ENCODE data around the gene DAD1.
"Not testable (repeated sequence)": the region's sequence is repeated elsewhere in the genome, so short reads cannot be mapped to it uniquely, and the experiment has no call there.

Gene DAD1

GRCh38 chr14:22598896-22599244 is 9.8 kb upstream of the DAD1 start:
- no peak for DNase-seq (ENCODE audit: low read depth)

- DNase-seq (ENCODE audit: low read depth): no peak
These were observed 9.3 kb upstream of the DAD1 start, which contains the start of gene ABHD4 for GRCh38 chr14:22598099-22598895. TSS of gene ABHD4 (plus strand) at chr14:22598300. CDS start at chr14:22598307, 7 bp downstream.

GRCh38 chr14:22597771-22598098 is 8.7 kb upstream of the DAD1 start:
- DNase-seq (ENCODE audit: low read depth): no peak

- no peak for DNase-seq (ENCODE audit: low read depth)
These were observed 8.2 kb upstream of the DAD1 start for GRCh38 chr14:22597265-22597664.

GRCh38 chr14:22596354-22596879 is 7.4 kb upstream of the DAD1 start:
- DNase-seq (ENCODE audit: low read depth): no peak

- DNase-seq (ENCODE audit: low read depth): no peak
These were observed 5.2 kb upstream of the DAD1 start for GRCh38 chr14:22594156-22594716.

GRCh38 chr14:22593601-22594000 is 4.6 kb upstream of the DAD1 start:
- DNase-seq (ENCODE audit: low read depth): no peak

GRCh38 chr14:22593189-22593588 is 4.2 kb upstream of the DAD1 start:
- no peak for DNase-seq (ENCODE audit: low read depth)

- no peak for DNase-seq (ENCODE audit: low read depth)
These were observed 413 bp downstream of the DAD1 start for GRCh38 chr14:22588526-22589095.

GRCh38 chr14:22587677-22588422 is 1.2 kb downstream of the DAD1 start:
- not testable (repeated sequence) for DNase-seq (ENCODE audit: low read depth)

GRCh38 chr14:22587247-22587646 is 1.8 kb downstream of the DAD1 start:
- DNase-seq (ENCODE audit: low read depth): no peak

- no peak for DNase-seq (ENCODE audit: low read depth)
These were observed 5.0 kb downstream of the DAD1 start for GRCh38 chr14:22583994-22584393.

- no peak for DNase-seq (ENCODE audit: low read depth)
These were observed 8.4 kb downstream of the DAD1 start for GRCh38 chr14:22580625-22581024.

GRCh38 chr14:22579881-22580280 is 9.1 kb downstream of the DAD1 start:
- DNase-seq (ENCODE audit: low read depth): no peak

GRCh38 chr14:22579236-22579635 is 9.8 kb downstream of the DAD1 start:
- no peak for DNase-seq (ENCODE audit: low read depth)

- DNase-seq (ENCODE audit: low read depth): no peak
These were observed 11.6 kb downstream of the DAD1 start for GRCh38 chr14:22577334-22577908.

GRCh38 chr14:22573804-22574203 is 15.2 kb downstream of the DAD1 start:
- no peak for DNase-seq (ENCODE audit: low read depth)

GRCh38 chr14:22572562-22573058 is 16.4 kb downstream of the DAD1 start:
- peak; percentile 25 for DNase-seq (ENCODE audit: low read depth)

GRCh38 chr14:22570132-22570949 is 18.7 kb downstream of the DAD1 start:
- peak; percentile 53 for DNase-seq (ENCODE audit: low read depth)

- DNase-seq (ENCODE audit: low read depth): no peak
These were observed 19.3 kb downstream of the DAD1 start for GRCh38 chr14:22569737-22570131.

GRCh38 chr14:22569106-22569736 is 19.8 kb downstream of the DAD1 start:
- no peak for DNase-seq (ENCODE audit: low read depth)

Measured in GM04504 (cell line).